ENCODE results near the gene BRSK2.

BRSK2 gene

GRCh38 chr11:1485504-1485885 is 95.8 kb downstream of the BRSK2 start:
- TF ChIP-seq FOXM1 (IDR thresholded peaks at IDR 0.05; ENCODE audit: borderline replicate concordance, low read depth), result no peak
- TF ChIP-seq EGR1 (IDR thresholded peaks at IDR 0.05), result peak; percentile 65; the same call in 1 of the 2 replicates
- no peak for TF ChIP-seq REST (IDR thresholded peaks at IDR 0.05; ENCODE audit: low read depth)

- TF ChIP-seq YY1 (IDR thresholded peaks at IDR 0.05; ENCODE audit: low read depth) (0 out of 2 replicates have a peak, but pooled peaks have one; percentile 10), MAX (IDR thresholded peaks at IDR 0.05) (peak; percentile 72), TEAD4 (IDR thresholded peaks at IDR 0.05) (no peak), CEBPB (IDR thresholded peaks at IDR 0.05) (no peak), TCF12 (IDR thresholded peaks at IDR 0.05; ENCODE audit: low read depth) (peak; percentile 85), USF1 (IDR thresholded peaks at IDR 0.05) (no peak), EGR1 (IDR thresholded peaks at IDR 0.05) (no peak), EP300 (IDR thresholded peaks at IDR 0.05; ENCODE audit: borderline replicate concordance) (peak; percentile 71; the same call in 1 of the 2 replicates), ZBTB7A (IDR thresholded peaks at IDR 0.05; ENCODE audit: low read depth) (0 out of 2 replicates have a peak, but pooled peaks have one; percentile 28), RAD21 (IDR thresholded peaks at IDR 0.05; ENCODE audit: low read depth) (no peak), REST (IDR thresholded peaks at IDR 0.05; ENCODE audit: low read depth) (no peak), FOXM1 (IDR thresholded peaks at IDR 0.05; ENCODE audit: borderline replicate concordance, low read depth) (no peak), CREB1 (IDR thresholded peaks at IDR 0.05; ENCODE audit: low read depth) (no peak), TAF1 (IDR thresholded peaks at IDR 0.05; ENCODE audit: low read depth) (no peak), NFIC (IDR thresholded peaks at IDR 0.05) (peak; percentile 77)
These were observed 96.5 kb downstream of the BRSK2 start, which contains the start of gene MOB2 for GRCh38 chr11:1486054-1486825. TSS of gene MOB2 (minus strand) at chr11:1486779. CDS start at chr11:1486556, 223 bp downstream.

GRCh38 chr11:1487091-1487850 is 97.5 kb downstream of the BRSK2 start:
- no peak for TF ChIP-seq FOXM1 (IDR thresholded peaks at IDR 0.05; ENCODE audit: borderline replicate concordance, low read depth)
- no peak for TF ChIP-seq EP300 (IDR thresholded peaks at IDR 0.05; ENCODE audit: borderline replicate concordance)
- no peak for TF ChIP-seq MAX (IDR thresholded peaks at IDR 0.05)
- no peak for TF ChIP-seq TCF12 (IDR thresholded peaks at IDR 0.05; ENCODE audit: low read depth)
- no peak for TF ChIP-seq EGR1 (IDR thresholded peaks at IDR 0.05)
- no peak for TF ChIP-seq YY1 (IDR thresholded peaks at IDR 0.05; ENCODE audit: low read depth)
- no peak for TF ChIP-seq TAF1 (IDR thresholded peaks at IDR 0.05; ENCODE audit: low read depth)
- TF ChIP-seq USF1 (IDR thresholded peaks at IDR 0.05), result no peak
- TF ChIP-seq CEBPB (IDR thresholded peaks at IDR 0.05), result no peak
- TF ChIP-seq ZBTB7A (IDR thresholded peaks at IDR 0.05; ENCODE audit: low read depth), result no peak
- no peak for TF ChIP-seq NFIC (IDR thresholded peaks at IDR 0.05)
- TF ChIP-seq CREB1 (IDR thresholded peaks at IDR 0.05; ENCODE audit: low read depth), result no peak
- no peak for TF ChIP-seq TEAD4 (IDR thresholded peaks at IDR 0.05)
- no peak for TF ChIP-seq RAD21 (IDR thresholded peaks at IDR 0.05; ENCODE audit: low read depth)

GRCh38 chr11:1487851-1488574 is 98.3 kb downstream of the BRSK2 start:
- TF ChIP-seq FOXM1 (IDR thresholded peaks at IDR 0.05; ENCODE audit: borderline replicate concordance, low read depth) (no peak), TEAD4 (IDR thresholded peaks at IDR 0.05) (no peak), ZBTB7A (IDR thresholded peaks at IDR 0.05; ENCODE audit: low read depth) (no peak), REST (IDR thresholded peaks at IDR 0.05; ENCODE audit: low read depth) (no peak), TCF12 (IDR thresholded peaks at IDR 0.05; ENCODE audit: low read depth) (no peak), EP300 (IDR thresholded peaks at IDR 0.05; ENCODE audit: borderline replicate concordance) (no peak)
